ENCODE results near the gene LRMDA. TPM values are rescaled to one million over a fixed set of nuclear protein-coding genes. Genes with fewer than 3 reads are reported as not detected.
A peak's percentile ranks its signal among the peaks of the same experiment; 100 is the strongest.

Gene LRMDA
- total RNA-seq, 4 donors from 2014 or later: 0.88 to 14.1 (median 5.1) TPM; not detected in 1

GRCh38 chr10:76422769-76423168 lies 991.3 kb downstream of the LRMDA start:
- Histone ChIP-seq H3K36me3 (no peaks in the 10 kb centered on the region), H3K4me3 (no peak overlapping the region), H3K4me1 (no peaks in the 10 kb centered on the region), H3K27ac (no peak overlapping the region), H3K9me3 (no peaks in the 10 kb centered on the region), H3K27me3 (no peaks in the 10 kb centered on the region)
- WGBS, 2 donors: 77 to 83% methylated on average over 4 of the region's 4 CpGs
- no peak for TF ChIP-seq POLR2A (IDR thresholded peaks at IDR 0.05)
- TF ChIP-seq, protein P1, sequence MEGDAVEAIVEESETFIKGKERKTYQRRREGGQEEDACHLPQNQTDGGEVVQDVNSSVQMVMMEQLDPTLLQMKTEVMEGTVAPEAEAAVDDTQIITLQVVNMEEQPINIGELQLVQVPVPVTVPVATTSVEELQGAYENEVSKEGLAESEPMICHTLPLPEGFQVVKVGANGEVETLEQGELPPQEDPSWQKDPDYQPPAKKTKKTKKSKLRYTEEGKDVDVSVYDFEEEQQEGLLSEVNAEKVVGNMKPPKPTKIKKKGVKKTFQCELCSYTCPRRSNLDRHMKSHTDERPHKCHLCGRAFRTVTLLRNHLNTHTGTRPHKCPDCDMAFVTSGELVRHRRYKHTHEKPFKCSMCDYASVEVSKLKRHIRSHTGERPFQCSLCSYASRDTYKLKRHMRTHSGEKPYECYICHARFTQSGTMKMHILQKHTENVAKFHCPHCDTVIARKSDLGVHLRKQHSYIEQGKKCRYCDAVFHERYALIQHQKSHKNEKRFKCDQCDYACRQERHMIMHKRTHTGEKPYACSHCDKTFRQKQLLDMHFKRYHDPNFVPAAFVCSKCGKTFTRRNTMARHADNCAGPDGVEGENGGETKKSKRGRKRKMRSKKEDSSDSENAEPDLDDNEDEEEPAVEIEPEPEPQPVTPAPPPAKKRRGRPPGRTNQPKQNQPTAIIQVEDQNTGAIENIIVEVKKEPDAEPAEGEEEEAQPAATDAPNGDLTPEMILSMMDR (IDR thresholded peaks at IDR 0.05): no peak
- intact Hi-C loops (cut with DNase I): no loop called here
- no peak for DNase-seq

DNA sequence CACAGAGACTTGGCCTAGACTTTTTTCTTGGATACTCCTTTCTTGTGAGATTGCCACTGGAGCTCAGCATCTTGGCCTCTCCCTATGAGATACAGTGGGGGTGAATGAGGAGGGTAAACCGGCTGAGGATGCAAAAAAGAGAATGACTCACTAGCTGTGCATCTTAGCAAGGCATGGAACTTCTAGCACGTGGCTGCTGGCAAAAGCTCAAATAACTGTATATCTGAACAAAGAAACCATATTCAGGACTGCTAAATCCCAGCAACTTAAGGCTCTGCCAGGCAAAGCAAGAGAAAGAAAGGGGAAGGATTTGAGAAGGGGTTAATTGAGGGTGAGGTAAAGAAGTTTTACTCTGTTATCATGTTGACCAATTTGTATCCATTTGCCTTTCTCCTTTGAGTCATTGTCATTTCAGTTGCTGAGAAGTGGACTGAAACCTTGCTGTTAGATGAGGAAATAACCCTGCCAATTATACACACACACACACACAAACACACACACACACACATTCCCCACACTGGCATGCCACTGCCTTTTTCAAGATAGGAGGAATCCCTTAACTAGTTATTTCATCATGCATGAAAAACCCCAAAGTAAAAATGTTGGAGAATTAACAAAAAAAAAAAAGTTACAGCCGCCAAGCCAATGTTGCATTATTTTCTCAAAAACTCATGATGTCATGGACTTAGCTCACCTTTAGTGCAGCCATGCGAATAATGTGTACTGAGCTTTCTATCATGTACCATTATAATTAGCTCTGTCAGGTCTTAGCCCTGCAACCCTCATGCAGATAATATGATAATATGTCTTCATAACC lies 997.3 kb downstream of the LRMDA start:
- Histone ChIP-seq H3K9me3 (no peaks in the 10 kb centered on the region), H3K4me3 (no peak overlapping the region), H3K27me3 (no peaks in the 10 kb centered on the region), H3K36me3 (no peaks in the 10 kb centered on the region), H3K4me1 (peaks cover 0 to 24% (median 17%) of the 10 kb centered on the region in 3 donors), H3K27ac (peak overlapping the region in 2 of 4 donors; percentile 67 to 68)
- intact Hi-C loops (cut with DNase I): no loop called here
- WGBS, 2 donors: 42 to 53% methylated on average over 4 of the region's 4 CpGs
- DNase-seq: no peak
- TF ChIP-seq, protein P1 (IDR thresholded peaks at IDR 0.05): no peak
- TF ChIP-seq POLR2A (IDR thresholded peaks at IDR 0.05): no peak

DNA sequence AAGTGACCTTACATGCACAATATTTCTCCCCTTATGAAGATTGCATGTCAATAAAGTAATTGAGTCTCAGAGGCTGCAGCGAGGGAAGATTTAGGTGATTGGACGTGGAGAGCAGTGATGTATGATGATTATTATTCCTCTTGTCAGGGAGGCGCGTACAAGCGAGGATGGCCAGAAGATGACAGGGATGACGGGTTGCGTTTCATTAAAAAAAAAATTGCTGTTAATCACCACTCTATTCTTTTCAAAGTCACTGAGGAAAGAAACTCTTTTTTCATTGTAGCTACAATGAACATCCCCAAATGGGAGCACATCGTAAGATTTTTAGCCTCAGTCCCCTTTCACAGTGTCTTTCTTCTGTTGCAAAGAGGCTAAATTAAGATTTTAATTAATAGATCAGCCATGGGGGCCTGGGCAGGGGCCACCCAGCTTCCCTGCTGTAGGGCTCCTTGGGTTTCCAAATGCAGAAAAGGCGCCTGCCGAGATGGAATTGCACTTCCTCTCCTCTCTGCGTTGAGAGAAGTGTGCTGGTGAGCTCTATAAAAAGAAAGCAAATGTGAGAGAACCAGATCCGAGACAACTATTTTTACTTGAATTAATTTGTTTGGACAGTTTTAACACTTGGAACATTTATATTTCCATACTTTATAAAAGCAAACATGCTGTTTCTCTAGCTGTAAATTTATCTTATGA lies 998.1 kb downstream of the LRMDA start:
- intact Hi-C loops (cut with DNase I): no loop called here
- 65 to 66% methylated on average over 11 to 12 of the region's 12 CpGs for WGBS, 2 donors
- no peak for DNase-seq
- H3K9me3 ChIP-seq: no peaks in the 10 kb centered on the region
- H3K4me3 ChIP-seq: peak overlapping the region in 2 of 4 donors; percentile 1 to 8
- TF ChIP-seq POLR2A (IDR thresholded peaks at IDR 0.05): no peak
- TF ChIP-seq, protein P1 (IDR thresholded peaks at IDR 0.05): no peak
- H3K27me3 ChIP-seq: no peaks in the 10 kb centered on the region
- no peaks in the 10 kb centered on the region for H3K36me3 ChIP-seq
- peaks cover 0 to 24% (median 17%) of the 10 kb centered on the region in 3 donors for H3K4me1 ChIP-seq
- H3K27ac ChIP-seq: peak overlapping the region in 3 of 4 donors; percentile 36 to 68 (median 67)

DNA sequence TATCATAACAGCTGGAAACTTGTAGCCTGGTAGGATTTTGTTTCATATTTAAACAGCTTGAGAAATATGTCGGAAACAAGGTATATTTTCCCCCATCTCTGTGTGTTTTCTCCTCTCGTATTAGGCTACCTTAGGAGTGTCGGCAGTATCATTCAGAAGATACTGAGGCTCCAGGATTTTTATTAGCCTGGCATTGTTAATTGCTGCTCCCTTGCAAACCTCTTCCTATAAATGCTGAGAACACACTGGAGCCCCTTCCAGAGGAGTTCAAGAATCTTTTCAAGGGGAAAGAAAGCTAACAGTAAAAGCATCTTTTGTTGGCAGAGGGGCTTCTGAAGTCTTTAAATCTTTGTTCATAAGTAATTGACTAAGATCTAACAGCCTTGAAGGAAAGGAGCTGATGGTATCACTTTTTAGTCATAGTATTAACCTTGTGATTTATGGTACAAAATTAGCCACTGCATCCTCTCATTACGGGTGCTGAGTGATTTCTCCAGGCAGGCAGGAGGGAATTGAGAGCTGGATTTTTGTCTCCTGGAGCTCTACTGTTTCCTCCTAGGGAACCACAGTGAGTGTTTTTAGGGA lies 998.7 kb downstream of the LRMDA start:
- H3K27ac ChIP-seq: peak overlapping the region in 3 of 4 donors; percentile 36 to 68 (median 67)
- peak overlapping the region in 2 of 4 donors; percentile 1 to 8 for H3K4me3 ChIP-seq

More for the DNA sequence above, 998.7 kb downstream of the LRMDA start:
- WGBS, 2 donors: 33 to 47% methylated on average over 4 of the region's 4 CpGs
- TF ChIP-seq, protein P1 (IDR thresholded peaks at IDR 0.05): no peak
- TF ChIP-seq POLR2A (IDR thresholded peaks at IDR 0.05): no peak
- H3K4me1 ChIP-seq: peaks cover 0 to 24% (median 17%) of the 10 kb centered on the region in 3 donors
- no peak for DNase-seq
- H3K27me3 ChIP-seq: no peaks in the 10 kb centered on the region
- H3K36me3 ChIP-seq: no peaks in the 10 kb centered on the region
- no peaks in the 10 kb centered on the region for H3K9me3 ChIP-seq
- intact Hi-C loops (cut with DNase I): no loop called here
